Testis (tissue), 3 donors: Measurements from ENCODE around the gene FCHSD1. TPM values are rescaled to one million over a fixed set of nuclear protein-coding genes. Genes with fewer than 3 reads are reported as not detected.

ENCODE experiments used
- DNase-seq: peaks from one replicate; pipeline ENCODE4 v3.0.0-alpha.2; 2019
- H3K27ac ChIP-seq, 2 donors: fragments of 200-600 bp; sonication (generic); one replicate each; pipeline ENCODE4 v1.5.1; 2019
- H3K27me3 ChIP-seq: fragments of 200-600 bp; sonication (generic); one replicate; pipeline ENCODE4 v1.5.1; 2019
- H3K36me3 ChIP-seq: fragments of 200-600 bp; sonication (generic); one replicate; pipeline ENCODE4 v1.5.1; 2017; ENCODE audit warnings: low read depth; ENCODE audit errors: missing control alignments
- H3K4me1 ChIP-seq: fragments of 200-600 bp; sonication (generic); one replicate; pipeline ENCODE4 v1.5.1; 2019
- H3K4me3 ChIP-seq, 2 donors: fragments of 200-600 bp; sonication (generic); one replicate each; pipeline ENCODE4 v1.5.1; 2017 to 2019
- H3K9me3 ChIP-seq: fragments of 200-600 bp; sonication (generic); one replicate; pipeline ENCODE4 v1.5.1; 2017
- POLR2A ChIP-seq: fragments of 450-650 bp; IDR thresholded peaks from one replicate; pipeline ENCODE4 v1.6.1; 2017; ENCODE audit warnings: antibody characterized with exemption, mild to moderate bottlenecking, moderate library complexity
- WGBS, 2 donors: methylation state at CpG; one replicate each; pipeline ENCODE4 v1.1.5; 2018; 5-methylcytosine and 5-hydroxymethylcytosine counted together
- intact Hi-C: fragments of 100-400 bp; cut with DNase I; formaldehyde crosslinking; loops from one replicate; pipeline ENCODE4 v1.15.1; 2023; ENCODE audit warnings: low total_unique reads
- polyA plus RNA-seq: library from polyadenylated mRNA; stranded (reverse); fragments of 350-450 nt; fragmentation: Illumina TruSeq; extraction: RNeasy Lipid Tissue Mini Kit (QIAGEN cat#74804); gene quantifications from one replicate; pipeline ENCODE4 v1.2.3, GENCODE V29; 2014; ENCODE audit warnings: low read depth, low replicate concordance; ENCODE audit not compliant: insufficient read depth
- total RNA-seq, 2 donors: library from RNA; depleted of rRNA; stranded (reverse); fragments of >200 nt; gene quantifications; one replicate each; pipeline ENCODE4 v1.2.3, GENCODE V29; 2016
- TF ChIP-seq, protein P1 (sequence below), 3 experiments: fragments of 450-650 bp in 2 of 3; fragments of 200-600 bp in 1 of 3; sonication (generic) in 1 of 3; IDR thresholded peaks; one replicate each; pipeline ENCODE4 v1.5.1; 2016 to 2019; ENCODE audit warnings: antibody characterized with exemption in 3 of 3, mild to moderate bottlenecking in 2 of 3, moderate library complexity in 1 of 3

Gene FCHSD1
- total and polyA plus RNA-seq, 3 donors from 2014 or later, result 12.9 to 21.3 (median 19.3) TPM

DNA sequence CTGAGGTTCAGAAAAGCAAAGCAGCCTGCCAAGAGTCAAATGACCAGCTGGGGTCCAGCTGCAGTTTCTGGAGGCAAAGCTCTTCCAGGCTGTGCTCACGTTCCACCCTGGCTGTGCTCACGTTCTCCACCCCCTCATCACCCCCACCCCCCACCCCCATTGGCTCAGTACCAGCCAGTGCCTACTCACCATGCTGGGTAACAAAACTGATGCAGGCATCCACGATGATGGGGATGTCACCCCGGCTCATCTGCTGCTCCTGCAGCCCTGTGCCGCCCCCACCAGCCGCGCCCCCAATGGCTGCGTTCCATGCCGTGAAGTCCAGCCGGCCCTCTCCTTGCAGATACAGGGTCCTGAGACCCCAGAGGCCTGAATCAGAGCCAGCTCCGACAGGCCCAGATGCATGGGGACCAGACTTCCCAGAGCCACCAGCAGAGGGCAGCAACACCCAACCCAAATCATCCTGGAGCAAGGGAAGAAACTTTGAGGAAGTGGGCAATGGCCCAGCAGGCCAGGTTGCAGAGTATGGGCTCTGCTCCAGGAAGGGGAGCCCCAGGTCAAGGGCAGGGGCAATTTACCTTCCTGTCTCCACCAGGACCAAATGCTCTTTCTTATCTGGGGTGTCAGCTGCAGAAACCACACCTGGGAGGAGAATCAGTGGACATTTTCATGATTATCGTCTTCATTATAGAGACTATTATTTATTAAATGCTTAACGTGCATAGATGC lies 13.7 kb upstream of the FCHSD1 start:
- DNase-seq, result peak; percentile 82
- WGBS, 2 donors, result 40 to 58% methylated on average over 13 of the region's 13 CpGs

DNA sequence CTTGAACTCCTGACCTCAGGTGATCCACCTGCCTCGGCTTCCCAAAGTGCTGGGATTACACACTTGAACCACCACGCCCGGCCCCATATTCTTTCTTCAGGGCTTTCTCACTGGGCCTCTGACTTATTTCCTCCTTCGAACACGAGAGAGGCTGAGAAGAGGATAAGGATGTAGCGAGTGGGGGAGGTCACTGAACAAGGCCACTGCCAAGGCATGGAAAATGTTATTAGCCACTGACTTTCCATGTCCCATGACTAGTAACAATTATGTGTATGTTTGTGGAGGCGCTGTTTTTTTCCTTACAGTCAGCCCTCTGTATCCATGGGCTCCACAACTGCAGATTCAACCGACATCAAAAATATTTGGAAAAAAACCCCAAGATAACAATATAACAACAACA lies 12.3 kb upstream of the FCHSD1 start:
- Histone ChIP-seq H3K36me3 (no peaks in the 10 kb centered on the region), H3K4me3 (no peak overlapping the region), H3K4me1 (no peaks in the 10 kb centered on the region), H3K9me3 (no peaks in the 10 kb centered on the region), H3K27ac (no peak overlapping the region), H3K27me3 (no peaks in the 10 kb centered on the region)
- DNase-seq, result no peak
- WGBS, 2 donors, result 81 to 88% methylated on average over 8 of the region's 8 CpGs
- intact Hi-C loops, result no loop called here
- no peak for TF ChIP-seq POLR2A
- TF ChIP-seq, protein P1, sequence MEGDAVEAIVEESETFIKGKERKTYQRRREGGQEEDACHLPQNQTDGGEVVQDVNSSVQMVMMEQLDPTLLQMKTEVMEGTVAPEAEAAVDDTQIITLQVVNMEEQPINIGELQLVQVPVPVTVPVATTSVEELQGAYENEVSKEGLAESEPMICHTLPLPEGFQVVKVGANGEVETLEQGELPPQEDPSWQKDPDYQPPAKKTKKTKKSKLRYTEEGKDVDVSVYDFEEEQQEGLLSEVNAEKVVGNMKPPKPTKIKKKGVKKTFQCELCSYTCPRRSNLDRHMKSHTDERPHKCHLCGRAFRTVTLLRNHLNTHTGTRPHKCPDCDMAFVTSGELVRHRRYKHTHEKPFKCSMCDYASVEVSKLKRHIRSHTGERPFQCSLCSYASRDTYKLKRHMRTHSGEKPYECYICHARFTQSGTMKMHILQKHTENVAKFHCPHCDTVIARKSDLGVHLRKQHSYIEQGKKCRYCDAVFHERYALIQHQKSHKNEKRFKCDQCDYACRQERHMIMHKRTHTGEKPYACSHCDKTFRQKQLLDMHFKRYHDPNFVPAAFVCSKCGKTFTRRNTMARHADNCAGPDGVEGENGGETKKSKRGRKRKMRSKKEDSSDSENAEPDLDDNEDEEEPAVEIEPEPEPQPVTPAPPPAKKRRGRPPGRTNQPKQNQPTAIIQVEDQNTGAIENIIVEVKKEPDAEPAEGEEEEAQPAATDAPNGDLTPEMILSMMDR (IDR thresholded peaks at IDR 0.05), result no peak

More for the DNA sequence above, 13.7 kb upstream of the FCHSD1 start:
- TF ChIP-seq, protein P1 (IDR thresholded peaks at IDR 0.05), result peak; percentile 76 to 88 (median 79)
- TF ChIP-seq POLR2A, result no peak
- Histone ChIP-seq H3K36me3 (no peaks in the 10 kb centered on the region), H3K27me3 (no peaks in the 10 kb centered on the region), H3K4me3 (no peak overlapping the region), H3K27ac (no peak overlapping the region), H3K9me3 (no peaks in the 10 kb centered on the region), H3K4me1 (peaks cover 8% of the 10 kb centered on the region)
- intact Hi-C loops, result no loop called here

DNA sequence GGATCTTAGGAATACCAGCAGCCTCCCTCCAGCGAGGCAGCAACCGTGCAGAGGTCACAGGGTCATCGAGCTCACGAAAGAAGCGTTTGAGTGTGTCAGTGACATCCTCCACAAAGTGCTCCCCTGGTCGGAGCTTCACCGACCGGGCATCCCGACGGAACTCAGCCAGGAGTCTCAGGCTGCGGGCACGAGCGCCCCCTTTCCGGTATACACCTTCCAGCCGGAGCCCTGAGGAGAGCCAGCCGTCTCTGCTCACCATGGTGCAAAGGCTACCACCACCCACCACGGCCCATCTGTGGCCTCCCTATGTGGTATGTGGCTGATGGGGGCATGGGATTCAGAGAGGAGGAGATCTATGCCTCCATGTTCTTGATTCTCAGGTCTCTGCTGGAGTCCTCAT lies 10.8 kb upstream of the FCHSD1 start:
- intact Hi-C loops, result no loop called here
- Histone ChIP-seq H3K4me1 (no peaks in the 10 kb centered on the region), H3K27me3 (no peaks in the 10 kb centered on the region), H3K9me3 (no peaks in the 10 kb centered on the region), H3K36me3 (no peaks in the 10 kb centered on the region), H3K27ac (no peak overlapping the region), H3K4me3 (no peak overlapping the region)
- WGBS, 2 donors, result 85 to 87% methylated on average over 14 to 17 of the region's 17 CpGs
- no peak for TF ChIP-seq POLR2A
- TF ChIP-seq, protein P1 (IDR thresholded peaks at IDR 0.05), result no peak
- DNase-seq, result no peak

DNA sequence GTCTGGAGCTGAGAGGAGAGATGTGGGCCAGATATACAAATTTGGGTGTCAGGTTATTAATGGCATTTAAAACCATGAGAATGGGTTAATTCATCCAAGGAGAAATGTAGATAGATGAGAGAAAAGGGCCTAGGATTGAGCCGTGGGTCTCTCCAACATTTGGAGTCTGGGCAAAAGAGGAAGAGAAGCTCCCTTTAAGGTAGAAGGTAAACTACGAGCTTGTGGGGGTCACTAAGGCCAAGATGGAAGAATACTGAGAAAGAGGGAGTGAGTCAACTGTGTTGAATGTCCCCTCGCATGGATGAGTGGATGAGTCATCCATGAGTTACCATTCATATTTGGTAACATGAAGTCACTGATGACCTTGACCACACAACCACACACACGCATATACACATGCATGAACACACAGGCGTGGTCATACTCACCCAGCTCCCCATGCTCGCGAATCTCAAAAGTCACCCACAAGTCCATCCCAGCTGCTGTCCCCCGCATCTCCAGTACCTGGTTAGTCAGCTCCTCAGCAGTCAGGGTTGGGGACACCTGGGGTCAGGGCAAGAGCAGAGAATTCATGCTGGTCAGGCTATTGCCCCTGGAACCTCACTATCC lies 6.8 kb upstream of the FCHSD1 start:
- Histone ChIP-seq H3K27ac (no peak overlapping the region), H3K4me1 (no peaks in the 10 kb centered on the region), H3K36me3 (no peaks in the 10 kb centered on the region), H3K9me3 (no peaks in the 10 kb centered on the region), H3K27me3 (no peaks in the 10 kb centered on the region), H3K4me3 (no peak overlapping the region)
- no peak for DNase-seq
- intact Hi-C loops, result no loop called here
- WGBS, 2 donors, result 86 to 87% methylated on average over 8 of the region's 8 CpGs
- TF ChIP-seq, protein P1 (IDR thresholded peaks at IDR 0.05), result no peak
- no peak for TF ChIP-seq POLR2A
